T-cell (primary cell): ENCODE data around the gene ANTKMT. TPM values are rescaled to one million over a fixed set of nuclear protein-coding genes. Genes with fewer than 3 reads are reported as not detected.

Experiments used
- ATAC-seq, 4 experiments: fragments of 200-7000 bp in 3 of 4; fragments of 150-1000 bp in 1 of 4; cut with Tn5 transposase; replicated peaks in 1 of 4; 1 replicate in 3 of 4; 2 replicates in 1 of 4; pipeline ENCODE4 v1.10.0; 2021; ENCODE audit warnings: moderate library complexity in 3 of 4, mild to moderate bottlenecking in 2 of 4, moderate number of reproducible peaks in 1 of 4
- CTCF ChIA-PET, 2 donors: fragments of 300-600 bp; sonication (Branson Sonifier 250); formaldehyde crosslinking; loops; one replicate each; lab custom pipeline; 2022; ENCODE audit warnings: antibody characterized with exemption in 2 of 2; lab: Charles Lee
- POLR2A ChIA-PET, 2 donors: fragments of 300-600 bp; sonication (Branson Sonifier 250); formaldehyde crosslinking; loops; one replicate each; lab custom pipeline; 2022; ENCODE audit warnings: antibody characterized with exemption in 2 of 2; lab: Charles Lee
- DNase-seq, 35 experiments: peaks; one replicate each; pipeline versions ENCODE4 v3.0.0 to v3.0.0-alpha.2; 2013 to 2023
- H3K27ac ChIP-seq: one replicate; pipeline ENCODE4 v1.5.1; 2013; ENCODE audit warnings: low read length
- H3K27me3 ChIP-seq, 2 experiments: replicated peaks in 1 of 2; 1 replicate in 1 of 2; 2 replicates in 1 of 2; pipeline versions ENCODE4 v1.6.1 to v1.7.0; 2013; ENCODE audit warnings: low read length in 1 of 2, mixed read lengths in 1 of 2; ENCODE audit not compliant: control insufficient read depth in 2 of 2, insufficient read depth in 2 of 2; ENCODE audit errors: extremely low read depth in 1 of 2
- H3K36me3 ChIP-seq, 2 donors: 1 replicate in 1 of 2; 2 replicates in 1 of 2; pipeline versions ENCODE4 v1.6.1 to v1.7.0; 2013; ENCODE audit warnings: low read length in 1 of 2; ENCODE audit not compliant: control insufficient read depth in 2 of 2, insufficient read depth in 1 of 2; ENCODE audit errors: extremely low read depth in 1 of 2
- H3K4me1 ChIP-seq, 2 experiments: 1 replicate in 1 of 2; 2 replicates in 1 of 2; pipeline versions ENCODE4 v1.6.1 to v1.7.0; 2013; ENCODE audit warnings: low read length in 2 of 2, mixed read lengths in 1 of 2; ENCODE audit not compliant: insufficient read depth in 2 of 2, control insufficient read depth in 1 of 2; ENCODE audit errors: extremely low read depth in 1 of 2
- H3K4me3 ChIP-seq, 2 donors: 1 replicate in 1 of 2; 2 replicates in 1 of 2; pipeline versions ENCODE4 v1.5.1 to v1.7.0; 2013; ENCODE audit warnings: mild to moderate bottlenecking in 2 of 2, low read length in 1 of 2, moderate library complexity in 1 of 2; ENCODE audit not compliant: control insufficient read depth in 1 of 2; ENCODE audit errors: extremely low read depth in 1 of 2
- H3K9me3 ChIP-seq: 2 replicates; pipeline ENCODE4 v1.7.0; 2013
- H3K27ac Mint-ChIP-seq, 2 donors: one replicate each; pipeline ENCODE4 v1.8.0; 2020 to 2021; ENCODE audit warnings: mild to moderate bottlenecking in 2 of 2, mixed read lengths in 2 of 2
- H3K27me3 Mint-ChIP-seq, 2 donors: one replicate each; pipeline ENCODE4 v1.8.0; 2021 to 2022; ENCODE audit warnings: mixed read lengths in 2 of 2
- H3K36me3 Mint-ChIP-seq: one replicate; pipeline ENCODE4 v1.8.0; 2021; ENCODE audit warnings: mixed read lengths
- H3K4me1 Mint-ChIP-seq, 3 donors: one replicate each; pipeline ENCODE4 v1.8.0; 2020 to 2022; ENCODE audit warnings: mixed read lengths in 3 of 3, mild to moderate bottlenecking in 1 of 3
- H3K4me3 Mint-ChIP-seq, 3 donors: one replicate each; pipeline ENCODE4 v1.8.0; 2020 to 2022; ENCODE audit warnings: mild to moderate bottlenecking in 3 of 3, mixed read lengths in 3 of 3, moderate library complexity in 3 of 3
- H3K9me3 Mint-ChIP-seq, 3 donors: one replicate each; pipeline ENCODE4 v1.8.0; 2020 to 2022; ENCODE audit warnings: mixed read lengths in 3 of 3
- WGBS: methylation state at CpG from one replicate; pipeline ENCODE4 v1.1.5; 2013; ENCODE audit warnings: missing lambda C conversion rate; ENCODE audit not compliant: insufficient coverage; 5-methylcytosine and 5-hydroxymethylcytosine counted together
- total RNA-seq, 35 experiments: library from RNA in 6 of 35; stranded (reverse) in 6 of 35; fragments of 120-200 nt in 1 of 35; gene quantifications; one replicate each; pipeline versions ENCODE4 v1.2.1 to v1.2.4 and lab custom pipeline; 2013 to 2026

The ANTKMT gene
- total RNA-seq, 5 donors from 2014 or later (not counting 1 experiment from before 2014, with no cell fraction given): 22.9 to 38.8 (median 27.2) TPM

DNA sequence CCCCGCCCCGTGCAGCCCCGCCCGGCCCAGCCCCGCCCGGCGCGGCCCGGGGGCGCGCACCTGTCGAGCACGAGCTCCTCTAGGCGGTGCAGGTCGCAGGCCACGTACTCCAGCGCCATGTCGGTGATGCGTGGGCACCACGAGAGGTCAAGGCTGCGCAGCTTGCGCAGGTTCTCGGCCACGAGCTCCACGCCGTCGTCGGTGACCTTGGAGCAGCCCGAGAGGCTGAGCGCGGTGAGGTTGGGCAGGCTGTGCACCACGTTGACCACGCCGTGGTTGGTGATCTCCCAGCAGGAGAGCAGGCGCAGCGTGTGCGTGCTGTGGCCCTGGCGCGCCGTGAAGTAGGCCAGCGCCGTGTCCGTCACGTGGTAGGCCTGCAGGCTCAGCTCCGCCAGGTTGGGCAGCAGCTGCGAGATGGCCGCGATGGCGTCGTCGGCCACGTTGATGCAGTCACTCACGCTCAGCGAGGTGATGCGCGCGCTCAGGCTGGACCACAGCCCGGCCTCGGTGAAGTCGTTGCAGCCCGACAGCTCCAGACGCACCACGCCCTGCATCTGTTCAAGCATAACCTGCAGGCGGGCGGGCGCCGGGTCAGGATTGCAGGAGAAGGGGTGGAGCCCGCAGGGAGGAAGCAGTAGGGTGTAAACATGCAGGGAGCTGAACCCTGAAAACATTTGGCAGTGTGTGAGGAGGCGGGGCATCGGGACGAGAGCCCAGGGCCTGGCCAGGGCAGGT is 25.4 kb upstream of the ANTKMT start:
- POLR2A ChIA-PET: interaction anchor here in 1 of 2 donors (0.6 kb wide), 1 partner anchor 19 kb away, joined by 6 read pairs; no protein-coding TSS in a partner anchor
- CTCF ChIA-PET: interaction anchor here in 1 of 2 donors (1.1 kb wide), 1 partner anchor 16 kb away, joined by 5 read pairs; no protein-coding TSS in a partner anchor

DNA sequence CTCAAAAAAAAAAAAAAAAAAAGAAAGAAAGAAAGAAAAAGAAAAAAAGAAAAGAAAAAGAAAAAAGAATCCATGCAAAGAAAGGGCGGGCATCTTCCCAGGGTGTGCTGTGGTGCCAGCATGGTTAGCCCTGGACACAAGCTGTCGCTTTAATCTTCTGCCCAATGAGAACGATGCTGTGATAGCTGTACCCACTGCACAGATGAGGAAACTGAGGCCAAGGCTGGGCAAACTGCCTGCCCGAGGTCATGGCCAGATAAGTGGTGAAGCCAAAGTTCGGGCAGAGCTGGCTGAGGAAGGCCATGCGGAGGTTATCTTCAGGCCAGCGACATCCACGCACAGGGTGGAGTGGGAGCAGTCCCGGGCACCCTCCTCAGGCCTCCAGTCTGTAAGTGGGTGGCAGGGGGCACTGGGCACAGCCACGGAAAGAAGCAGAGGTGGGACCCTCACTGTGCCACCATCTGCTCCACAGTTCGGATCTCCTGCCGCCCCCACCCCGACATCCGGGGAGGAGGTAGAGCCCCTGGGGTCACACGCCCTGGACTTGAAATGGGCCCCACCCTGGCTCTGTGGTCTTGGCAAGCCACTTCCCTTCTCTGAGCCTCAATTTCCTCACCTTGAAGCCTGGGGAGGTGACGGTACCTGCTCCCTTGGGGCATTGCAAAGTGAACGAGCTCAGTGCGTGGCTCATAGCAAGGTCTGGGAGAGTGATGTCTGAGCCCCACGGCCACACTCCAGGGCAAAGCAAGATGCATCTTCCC is 21.9 kb upstream of the ANTKMT start:
- 46% methylated on average over 14 of the region's 19 CpGs for WGBS
- POLR2A ChIA-PET: no interaction called here
- H3K9me3 ChIP-seq: no peaks in the 10 kb centered on the region
- H3K27ac ChIP-seq: no peak overlapping the region
- peaks cover 0 to 73% of the 10 kb centered on the region in 2 experiments for H3K27me3 ChIP-seq
- peaks cover 13 to 37% (median 25%) of the 10 kb centered on the region in 3 donors for H3K4me1 Mint-ChIP-seq
- peak overlapping the region; percentile 6 to 23 (median 17) for H3K4me3 Mint-ChIP-seq
- H3K27ac Mint-ChIP-seq: no peak overlapping the region
- no peaks in the 10 kb centered on the region for H3K9me3 Mint-ChIP-seq
- no peaks in the 10 kb centered on the region for H3K36me3 Mint-ChIP-seq
- DNase-seq (peak in 1 of 35 experiments; percentile 18), ATAC-seq (peak in 1 of 4 experiments; percentile 13)
- CTCF ChIA-PET: interaction anchor here in 1 of 2 donors (0.5 kb wide), 1 partner anchor 28 kb away, joined by 3 read pairs; no protein-coding TSS in a partner anchor
- no peaks in the 10 kb centered on the region for H3K36me3 ChIP-seq
- H3K4me3 ChIP-seq: no peak overlapping the region
- peaks cover 8 to 22% of the 10 kb centered on the region in 2 donors for H3K27me3 Mint-ChIP-seq
- peaks cover 14 to 66% of the 10 kb centered on the region in 2 experiments for H3K4me1 ChIP-seq

More for the DNA sequence above, 25.4 kb upstream of the ANTKMT start:
- H3K9me3 Mint-ChIP-seq: no peaks in the 10 kb centered on the region
- peak overlapping the region; percentile 84 to 91 for H3K27ac Mint-ChIP-seq
- peak in 32 of 35 experiments; percentile 25 to 80 (median 54) for DNase-seq
- H3K4me1 Mint-ChIP-seq: peaks cover 20 to 44% (median 35%) of the 10 kb centered on the region in 3 donors
- Histone ChIP-seq H3K4me3 (peak overlapping the region; percentile 69 to 71), H3K27me3 (peaks cover 0 to 45% of the 10 kb centered on the region in 2 experiments), H3K4me1 (peaks cover 14 to 64% of the 10 kb centered on the region in 2 experiments), H3K36me3 (no peaks in the 10 kb centered on the region), H3K27ac (peak overlapping the region; percentile 39), H3K9me3 (no peaks in the 10 kb centered on the region)
- peak overlapping the region; percentile 82 to 84 (median 84) for H3K4me3 Mint-ChIP-seq
- H3K36me3 Mint-ChIP-seq: no peaks in the 10 kb centered on the region
- 1% methylated on average over 62 of the region's 71 CpGs for WGBS
- peak; percentile 72 to 83 (median 76) for ATAC-seq
- no peaks in the 10 kb centered on the region for H3K27me3 Mint-ChIP-seq

DNA sequence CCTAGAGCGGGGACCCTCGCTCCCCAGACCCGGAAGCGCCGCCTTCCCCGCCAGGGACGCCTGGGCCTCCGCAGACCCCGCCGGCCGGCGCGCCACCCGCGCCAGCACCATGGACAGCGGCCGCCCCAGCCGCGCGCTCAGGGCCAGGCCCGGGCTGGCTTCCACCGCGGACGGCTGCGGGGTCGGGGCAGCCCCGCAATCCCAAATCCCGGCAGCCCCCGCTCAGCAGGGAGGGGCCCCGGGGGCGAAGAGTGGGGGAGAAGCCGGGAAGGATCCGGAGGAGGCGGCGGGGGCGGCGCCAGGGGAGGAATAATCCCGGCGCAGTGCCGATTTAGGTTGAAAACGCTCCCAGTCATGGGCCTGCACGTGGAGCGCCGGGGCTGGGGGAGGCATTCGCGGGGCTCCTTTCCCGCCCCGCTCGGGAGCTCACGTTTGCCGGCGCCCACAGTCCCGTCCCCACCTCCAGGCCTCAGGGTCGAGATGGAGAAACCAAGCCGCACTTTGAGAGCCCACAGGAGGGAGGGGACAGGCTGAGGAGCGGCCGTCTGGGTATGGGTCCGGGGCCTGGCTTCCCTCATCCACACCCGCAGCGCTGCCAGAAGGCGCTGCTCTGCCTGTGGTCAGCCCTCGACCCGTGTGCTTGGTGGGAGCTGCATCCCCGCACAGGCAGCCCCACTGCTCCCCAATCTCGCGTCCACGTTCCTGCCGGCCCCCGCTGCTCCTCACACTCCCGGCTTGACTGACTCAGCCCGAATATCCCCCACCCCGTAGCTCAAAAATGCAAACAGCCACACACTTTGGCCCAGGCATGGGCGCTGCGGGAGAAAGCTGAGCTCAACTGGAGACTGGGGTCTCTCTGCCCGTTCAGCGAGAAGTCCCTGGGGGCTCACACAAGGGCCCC is 20.0 kb upstream of the ANTKMT start:
- H3K4me1 ChIP-seq: peaks cover 8 to 54% of the 10 kb centered on the region in 2 experiments
- peaks cover 0 to 69% of the 10 kb centered on the region in 2 experiments for H3K27me3 ChIP-seq
- ChIA-PET CTCF (no interaction called here), POLR2A (no interaction called here)
- no peak overlapping the region for H3K4me3 ChIP-seq
- Mint-ChIP-seq H3K4me3 (no peak overlapping the region), H3K27ac (no peak overlapping the region), H3K36me3 (no peaks in the 10 kb centered on the region), H3K9me3 (no peaks in the 10 kb centered on the region), H3K27me3 (peaks cover 8 to 24% of the 10 kb centered on the region in 2 donors), H3K4me1 (peaks cover 7 to 28% (median 17%) of the 10 kb centered on the region in 3 donors)
- ATAC-seq (peak; percentile 51 to 73 (median 58)), DNase-seq (peak in 16 of 35 experiments; percentile 17 to 74 (median 44))
- no peaks in the 10 kb centered on the region for H3K9me3 ChIP-seq
- H3K27ac ChIP-seq: no peak overlapping the region
- no peaks in the 10 kb centered on the region for H3K36me3 ChIP-seq
- 7% methylated on average over 66 of the region's 76 CpGs for WGBS

DNA sequence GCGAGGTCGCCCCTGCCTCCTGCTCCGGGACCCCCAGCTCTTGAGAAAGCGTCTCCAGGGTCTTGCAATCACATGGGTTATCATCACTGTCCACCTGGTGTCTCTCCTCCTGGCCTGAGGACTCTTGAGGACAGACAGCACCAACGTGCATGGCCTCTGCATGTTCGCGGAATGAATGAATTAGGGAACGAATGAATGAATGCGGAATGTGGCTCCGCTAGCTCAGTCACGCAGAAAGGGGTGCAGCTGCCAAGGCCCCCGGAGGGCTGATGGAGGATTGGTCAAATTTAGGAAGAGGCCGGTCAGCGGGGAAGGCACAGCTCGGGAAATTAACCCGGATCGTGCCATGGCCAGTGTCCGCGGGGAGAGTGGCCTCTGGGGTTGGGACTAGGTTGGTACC is 18.6 kb upstream of the ANTKMT start:
- POLR2A ChIA-PET: no interaction called here
- ATAC-seq: no peak
- Mint-ChIP-seq H3K36me3 (no peaks in the 10 kb centered on the region), H3K4me3 (no peak overlapping the region), H3K9me3 (no peaks in the 10 kb centered on the region), H3K27ac (no peak overlapping the region), H3K27me3 (peaks cover 12 to 36% of the 10 kb centered on the region in 2 donors), H3K4me1 (peaks cover 0 to 29% (median 14%) of the 10 kb centered on the region in 3 donors)
- no peak for DNase-seq
- WGBS: 86% methylated on average over 19 of the region's 19 CpGs
- H3K27ac ChIP-seq: no peak overlapping the region
- peaks cover 3 to 53% of the 10 kb centered on the region in 2 experiments for H3K4me1 ChIP-seq
- peaks cover 0 to 78% of the 10 kb centered on the region in 2 experiments for H3K27me3 ChIP-seq
- no peaks in the 10 kb centered on the region for H3K9me3 ChIP-seq
- no peaks in the 10 kb centered on the region for H3K36me3 ChIP-seq
- no peak overlapping the region for H3K4me3 ChIP-seq
- CTCF ChIA-PET: no interaction called here

DNA sequence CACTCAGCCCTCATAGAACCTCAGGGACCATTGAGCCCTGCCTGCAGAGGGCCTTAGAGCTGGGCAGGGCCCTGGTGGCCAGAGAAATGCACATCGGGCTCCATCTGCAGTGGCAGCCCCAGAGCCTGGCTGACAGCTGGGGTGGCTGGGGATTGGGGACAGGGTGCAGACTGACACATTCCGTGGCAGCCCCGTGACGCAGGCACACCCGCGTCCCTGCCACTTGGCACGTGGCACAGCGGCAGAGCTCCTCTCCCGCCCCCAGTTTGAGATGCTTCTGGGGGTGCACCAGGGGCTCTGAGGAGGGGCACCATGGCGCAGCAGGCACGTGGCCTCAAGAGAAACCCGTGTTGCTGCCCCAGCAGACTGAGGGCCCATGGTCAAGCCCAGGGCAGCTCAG is 17.5 kb upstream of the ANTKMT start:
- Histone ChIP-seq H3K9me3 (no peaks in the 10 kb centered on the region), H3K4me3 (no peak overlapping the region), H3K27me3 (peaks cover 1 to 82% of the 10 kb centered on the region in 2 experiments), H3K27ac (no peak overlapping the region), H3K4me1 (peaks cover 3 to 48% of the 10 kb centered on the region in 2 experiments), H3K36me3 (no peaks in the 10 kb centered on the region)
- WGBS: 85% methylated on average over 12 of the region's 12 CpGs
- no peak overlapping the region for H3K27ac Mint-ChIP-seq
- DNase-seq (no peak), ATAC-seq (no peak)
- no peaks in the 10 kb centered on the region for H3K36me3 Mint-ChIP-seq
- H3K9me3 Mint-ChIP-seq: no peaks in the 10 kb centered on the region
- no peak overlapping the region for H3K4me3 Mint-ChIP-seq
- CTCF ChIA-PET: no interaction called here
- POLR2A ChIA-PET: no interaction called here
- peaks cover 0 to 26% (median 14%) of the 10 kb centered on the region in 3 donors for H3K4me1 Mint-ChIP-seq
- H3K27me3 Mint-ChIP-seq: peaks cover 20 to 43% of the 10 kb centered on the region in 2 donors
